Stimulated activated CD8-positive, alpha-beta memory T cell treated with anti-CD3 and anti-CD28 coated beads, Interleukin-7, amount 100 ng/mL, for 24 hours (primary cell): ENCODE data around the gene PRDM8.
"Not testable (repeated sequence)": the region's sequence is repeated elsewhere in the genome, so short reads cannot be mapped to it uniquely, and the experiment has no call there.

Source experiments
- DNase-seq: peaks from one replicate; pipeline ENCODE4 v3.0.0-alpha.2; 2020; ENCODE audit warnings: low read depth

Gene PRDM8

GRCh38 chr4:80196922-80197573 is at the start of gene PRDM8:
Gene PRDM8, plus strand, starts transcription at chr4:80197503. Its CDS starts 2,578 bp downstream, at chr4:80200081.
- no peak for DNase-seq

GRCh38 chr4:80150387-80151180 is 46.7 kb upstream of the PRDM8 start:
- no peak for DNase-seq

- DNase-seq, result no peak
Measured at GRCh38 chr4:80151981-80152380, 45.3 kb upstream of the PRDM8 start.

- no peak for DNase-seq
Measured at GRCh38 chr4:80153874-80154544, 43.3 kb upstream of the PRDM8 start.

GRCh38 chr4:80154545-80154933 is 42.8 kb upstream of the PRDM8 start:
- no peak for DNase-seq

DNA sequence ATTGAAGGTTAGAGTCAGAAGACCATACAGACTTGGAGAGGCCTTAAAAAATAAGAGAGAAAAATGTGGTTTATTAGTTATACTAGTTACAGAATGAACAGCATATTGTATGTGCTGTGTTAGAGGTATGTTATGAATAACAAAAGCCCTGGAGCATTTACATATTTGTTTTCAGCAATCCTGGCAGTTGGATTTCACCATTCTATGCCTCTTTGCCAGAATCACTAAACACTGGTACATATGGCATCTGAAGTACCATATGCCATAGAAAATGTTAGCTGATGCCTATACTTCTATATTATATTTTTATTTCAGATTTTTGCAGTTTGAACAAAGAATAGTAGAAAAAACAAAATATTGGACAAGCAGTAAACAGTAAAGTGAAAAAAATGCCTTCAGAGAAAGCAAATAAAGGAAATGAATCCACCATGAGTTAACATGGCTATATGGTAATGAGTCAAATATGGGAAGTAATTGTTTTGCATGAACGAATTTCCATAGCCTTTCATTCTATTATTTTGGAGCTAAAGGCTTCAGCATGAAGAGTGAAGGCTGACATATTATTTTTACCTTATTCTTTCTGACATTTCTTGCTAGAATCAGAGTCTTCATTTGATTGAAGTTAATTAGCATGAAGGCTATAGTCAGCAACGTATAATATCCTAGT is 41.9 kb upstream of the PRDM8 start:
- no peak for DNase-seq

- DNase-seq, result no peak
Measured at GRCh38 chr4:80156410-80156809, 40.9 kb upstream of the PRDM8 start.

GRCh38 chr4:80161413-80162058 is 35.8 kb upstream of the PRDM8 start:
- DNase-seq, result no peak

GRCh38 chr4:80162418-80162817 is 34.9 kb upstream of the PRDM8 start:
- DNase-seq, result no peak

- DNase-seq, result no peak
Measured at GRCh38 chr4:80165855-80166254, 31.4 kb upstream of the PRDM8 start.

GRCh38 chr4:80171251-80171650 is 26.1 kb upstream of the PRDM8 start:
- DNase-seq, result no peak

DNA sequence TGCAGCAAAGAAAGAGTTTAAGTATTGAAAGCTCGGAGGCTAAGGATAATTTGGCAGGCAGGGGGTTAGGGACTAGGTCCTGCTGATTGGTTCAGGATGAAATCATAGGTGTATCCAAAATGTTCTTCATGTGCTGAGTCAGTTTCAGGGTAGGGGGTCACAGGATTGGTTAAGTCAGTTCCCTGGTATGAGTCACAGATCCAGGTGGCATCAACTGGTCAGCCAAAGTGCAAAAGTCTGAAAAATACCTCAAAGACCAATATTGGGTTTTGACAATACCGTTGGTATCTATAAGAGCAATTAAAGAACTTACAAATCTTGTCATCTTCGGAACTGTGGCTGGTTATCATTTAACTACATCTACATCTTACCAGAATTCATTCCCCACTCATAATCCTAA is 25.6 kb upstream of the PRDM8 start:
- DNase-seq, result no peak

DNA sequence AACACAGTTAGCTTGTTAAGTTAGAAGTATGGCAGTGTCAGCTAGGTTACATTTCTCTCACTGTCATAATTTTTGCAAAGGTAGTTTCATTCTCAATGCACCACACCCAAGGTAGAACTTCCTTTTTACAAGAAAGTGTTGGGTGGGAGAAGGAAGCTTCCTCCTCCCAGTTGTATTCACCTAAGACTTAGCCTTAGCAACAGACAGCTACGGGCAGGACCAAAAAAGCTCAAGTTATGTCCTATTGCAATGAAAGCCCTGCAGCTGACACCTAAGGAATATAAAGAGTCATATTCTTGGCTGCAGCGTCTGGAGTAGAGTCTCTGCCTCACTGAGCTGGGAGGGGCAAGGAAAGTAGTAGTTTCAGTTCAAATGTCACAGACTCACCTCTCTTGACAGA is 25.1 kb upstream of the PRDM8 start:
- no peak for DNase-seq

- no peak for DNase-seq
Measured at GRCh38 chr4:80173401-80173800, 23.9 kb upstream of the PRDM8 start.

DNA sequence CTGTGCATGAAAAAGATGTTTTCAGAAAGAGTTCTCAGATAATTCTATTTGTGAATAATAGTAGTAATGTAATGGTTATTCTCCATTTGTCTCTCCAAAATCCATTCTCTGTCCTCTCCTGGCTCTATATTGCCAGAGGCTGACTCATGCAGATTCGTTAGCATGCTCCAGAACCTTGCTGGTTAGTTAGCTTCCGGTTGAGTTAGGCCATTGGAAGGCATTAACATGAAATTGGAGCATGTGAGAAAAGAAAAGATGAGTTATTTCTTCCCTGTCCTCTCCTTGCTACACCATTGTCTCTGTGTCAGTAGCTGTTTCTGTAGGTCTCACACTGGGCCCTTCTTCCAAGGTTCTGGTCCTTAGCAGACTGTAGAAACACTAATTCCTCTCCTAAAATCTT is 23.5 kb upstream of the PRDM8 start:
- no peak for DNase-seq

DNA sequence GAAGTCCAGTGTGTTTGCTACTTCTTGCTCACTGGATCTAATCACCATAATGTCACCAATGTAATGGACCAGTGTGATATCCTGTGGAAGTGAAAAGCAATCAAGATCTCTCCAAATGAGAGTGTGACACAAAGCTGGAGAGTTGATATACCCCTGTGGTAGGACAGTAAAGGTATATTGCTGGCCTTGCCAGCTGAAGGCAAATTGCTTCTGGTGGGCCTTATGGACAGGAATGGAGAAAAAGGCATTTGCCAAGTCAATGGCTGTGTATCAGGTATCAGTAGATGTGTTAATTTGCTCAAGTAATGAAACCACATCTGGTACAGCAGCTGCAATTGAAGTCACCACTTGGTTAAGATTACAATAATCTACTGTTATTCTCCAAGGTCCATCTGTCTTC is 19.5 kb upstream of the PRDM8 start:
- not testable (repeated sequence) for DNase-seq

- no peak for DNase-seq
Measured at GRCh38 chr4:80178964-80179363, 18.3 kb upstream of the PRDM8 start.

DNA sequence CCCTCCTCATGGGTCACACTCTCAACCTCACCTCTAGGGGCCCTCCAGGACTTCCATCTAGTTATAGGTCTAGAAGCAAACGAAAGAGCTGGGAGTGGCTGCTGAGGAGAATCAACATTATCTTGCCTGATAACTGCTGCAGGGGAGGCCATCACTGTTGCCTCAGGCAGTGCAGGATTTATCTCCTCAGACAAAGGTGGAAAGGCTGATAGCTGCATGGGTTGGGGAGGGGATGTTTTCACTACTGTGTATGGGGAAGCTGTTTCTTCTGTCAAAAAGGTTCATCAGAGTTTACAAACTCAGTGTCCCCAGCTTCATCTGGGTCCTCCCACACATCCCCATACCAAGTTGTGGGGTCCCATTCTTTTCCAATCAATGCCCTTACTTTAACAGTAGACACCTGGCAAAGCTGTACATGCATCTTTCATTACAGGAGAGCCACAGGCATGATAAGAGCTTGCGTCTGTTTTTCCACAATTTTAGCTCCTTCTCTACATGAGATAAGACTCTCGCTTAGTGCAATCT is 17.6 kb upstream of the PRDM8 start:
- no peak for DNase-seq

DNA sequence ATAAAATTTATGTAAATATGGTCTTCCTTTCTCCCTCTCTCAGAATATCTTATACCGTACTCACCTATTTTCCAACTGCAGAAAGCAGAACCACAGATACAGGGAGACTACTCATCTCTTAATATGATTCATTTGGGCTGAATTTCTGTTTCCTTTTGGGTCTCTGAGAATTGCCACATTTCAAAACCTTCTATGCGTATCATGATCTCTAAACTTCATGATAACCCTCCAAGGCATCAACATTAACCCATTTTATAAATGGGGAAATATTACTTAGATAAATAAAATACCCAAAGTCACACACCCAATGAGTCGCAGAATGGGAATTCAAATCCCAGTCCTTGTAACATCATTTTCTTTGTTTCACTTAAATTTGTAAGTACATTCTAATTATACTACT is 16.6 kb upstream of the PRDM8 start:
- no peak for DNase-seq

DNA sequence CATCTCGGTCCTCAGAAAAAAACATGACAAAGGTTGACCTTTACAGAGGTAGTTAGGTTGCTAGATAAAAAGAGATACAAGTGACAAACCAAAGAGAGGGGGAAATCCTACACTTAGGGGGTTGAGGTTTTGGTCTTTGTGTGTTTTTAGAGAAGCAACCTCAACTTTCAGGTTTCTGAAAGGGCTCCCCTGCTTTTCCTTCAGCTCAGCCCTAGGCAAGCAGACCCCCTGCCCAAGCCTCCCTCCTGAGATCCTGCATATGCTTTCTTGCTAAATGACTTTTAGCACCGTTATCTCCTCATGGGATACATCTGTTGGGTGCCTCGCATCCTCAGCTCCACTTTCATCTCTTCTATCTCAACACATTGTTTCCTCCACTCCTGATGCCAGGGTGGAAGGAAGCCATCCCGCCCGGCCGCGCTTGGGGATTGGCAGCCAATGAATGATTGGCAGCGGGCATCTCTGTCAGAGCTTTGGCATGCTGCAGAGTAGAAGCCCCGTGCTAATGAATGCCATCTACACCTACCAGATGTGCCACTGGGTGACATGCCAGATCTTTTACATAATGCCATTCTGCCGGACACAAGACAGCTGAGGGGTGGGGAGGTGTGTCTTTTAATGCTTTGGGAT is 15.0 kb upstream of the PRDM8 start:
- no peak for DNase-seq
